Measurements from ENCODE around the gene TMEM203.

GRCh38 chr9:137156567-137157375, 48.7 kb downstream of the TMEM203 start:
- no peak for TF ChIP-seq CTCF (IDR thresholded peaks at IDR 0.05)
- TF ChIP-seq POLR2A (IDR thresholded peaks at IDR 0.05) = no peak

Measured in tibial nerve (tissue), 3 donors.